GM20000 (cell line): Measurements from ENCODE around the gene CLMP.
A peak's percentile ranks its signal among the peaks of the same experiment; 100 is the strongest.

Experiments
- DNase-seq: peaks from one replicate; pipeline ENCODE4 v3.0.0; 2012; ENCODE audit warnings: low spot score
- TF ChIP-seq, protein P1 (sequence below): IDR thresholded peaks from 2 replicates; pipeline ENCODE4 v1.5.1; 2012; ENCODE audit warnings: mild to moderate bottlenecking, control low read depth; ENCODE audit errors: extremely low read depth, missing control alignments

The CLMP gene

DNA sequence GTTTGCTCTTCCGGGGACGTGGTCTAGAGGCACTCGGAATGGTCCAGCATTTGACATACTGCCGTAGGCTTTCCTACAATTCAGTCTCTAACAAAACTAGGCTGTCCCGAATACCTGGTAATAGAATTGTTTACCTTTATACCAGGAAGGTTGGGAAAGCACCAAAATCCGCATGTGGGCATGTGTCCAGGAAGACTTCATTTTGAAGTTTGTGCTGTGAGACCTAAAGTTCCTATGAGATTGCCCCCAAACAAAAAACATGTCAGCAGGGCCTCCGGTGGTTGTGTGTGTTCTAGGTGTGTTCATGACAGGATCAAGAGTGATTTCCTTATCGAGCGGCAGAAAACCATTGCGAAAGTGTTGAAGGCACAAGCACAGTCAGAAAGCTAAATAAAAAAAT, 159.2 kb downstream of the CLMP start:
- no peak for DNase-seq
- TF ChIP-seq, protein P1, sequence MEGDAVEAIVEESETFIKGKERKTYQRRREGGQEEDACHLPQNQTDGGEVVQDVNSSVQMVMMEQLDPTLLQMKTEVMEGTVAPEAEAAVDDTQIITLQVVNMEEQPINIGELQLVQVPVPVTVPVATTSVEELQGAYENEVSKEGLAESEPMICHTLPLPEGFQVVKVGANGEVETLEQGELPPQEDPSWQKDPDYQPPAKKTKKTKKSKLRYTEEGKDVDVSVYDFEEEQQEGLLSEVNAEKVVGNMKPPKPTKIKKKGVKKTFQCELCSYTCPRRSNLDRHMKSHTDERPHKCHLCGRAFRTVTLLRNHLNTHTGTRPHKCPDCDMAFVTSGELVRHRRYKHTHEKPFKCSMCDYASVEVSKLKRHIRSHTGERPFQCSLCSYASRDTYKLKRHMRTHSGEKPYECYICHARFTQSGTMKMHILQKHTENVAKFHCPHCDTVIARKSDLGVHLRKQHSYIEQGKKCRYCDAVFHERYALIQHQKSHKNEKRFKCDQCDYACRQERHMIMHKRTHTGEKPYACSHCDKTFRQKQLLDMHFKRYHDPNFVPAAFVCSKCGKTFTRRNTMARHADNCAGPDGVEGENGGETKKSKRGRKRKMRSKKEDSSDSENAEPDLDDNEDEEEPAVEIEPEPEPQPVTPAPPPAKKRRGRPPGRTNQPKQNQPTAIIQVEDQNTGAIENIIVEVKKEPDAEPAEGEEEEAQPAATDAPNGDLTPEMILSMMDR = no peak

DNA sequence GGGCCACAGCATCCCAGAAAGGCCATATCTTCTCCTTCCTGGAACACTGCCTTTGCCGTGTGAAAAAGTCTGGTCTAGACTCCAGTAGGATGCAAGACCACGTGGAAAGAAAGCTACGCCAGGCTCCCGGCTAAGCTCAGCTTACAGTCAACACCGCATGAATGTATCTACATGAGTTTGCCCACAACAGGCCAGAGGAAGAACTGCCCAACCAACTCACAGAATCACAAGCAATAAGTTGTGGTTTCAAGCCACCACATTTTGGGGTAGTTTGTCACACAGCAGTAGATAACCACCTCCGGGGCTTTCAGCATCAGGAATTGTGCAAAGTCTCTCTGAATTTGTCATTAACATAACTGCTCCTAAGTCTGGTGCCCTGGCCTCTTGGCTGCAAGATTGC, 160.5 kb downstream of the CLMP start:
- no peak for DNase-seq
- TF ChIP-seq, protein P1 = no peak

DNA sequence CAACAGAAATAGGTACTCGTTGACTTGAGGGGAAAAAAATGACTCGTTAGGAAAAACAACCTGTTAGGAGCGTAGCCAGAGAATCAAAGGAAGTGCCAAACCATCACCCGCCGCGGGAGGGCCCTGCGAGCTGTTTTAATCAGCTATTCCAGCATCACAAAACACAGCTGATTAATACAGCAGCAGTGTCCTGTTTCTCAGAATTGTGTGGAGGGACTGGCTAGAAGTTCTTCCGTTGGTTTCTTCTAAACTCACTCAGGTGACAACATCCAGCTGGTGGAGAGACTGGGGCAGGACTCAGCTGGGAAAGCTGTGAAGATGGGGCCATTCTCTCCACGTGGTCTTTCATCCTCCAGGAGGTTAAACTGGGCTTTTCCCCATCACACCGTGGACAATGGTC, 161.2 kb downstream of the CLMP start:
- no peak for DNase-seq
- TF ChIP-seq, protein P1 = peak; percentile 4

DNA sequence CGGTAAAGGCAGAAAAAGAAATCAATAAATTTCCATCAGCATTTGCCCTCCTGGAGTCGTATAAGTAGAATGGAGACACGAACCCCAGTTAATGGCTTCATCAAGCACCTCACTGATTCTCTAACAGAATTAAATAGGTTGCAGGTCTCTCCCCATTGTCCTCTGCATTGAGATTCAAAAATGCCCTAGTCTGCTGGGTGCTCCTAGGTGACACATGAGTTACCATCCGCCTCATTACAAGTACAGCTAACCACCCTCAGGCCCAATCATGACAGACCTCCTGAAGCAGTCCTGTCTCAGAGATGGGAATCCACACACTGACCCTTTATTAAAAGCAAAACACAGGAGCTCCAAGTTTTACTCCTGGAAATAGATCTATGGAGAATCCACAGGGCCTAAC, 164.5 kb downstream of the CLMP start:
- TF ChIP-seq, protein P1 = no peak
- DNase-seq = no peak

DNA sequence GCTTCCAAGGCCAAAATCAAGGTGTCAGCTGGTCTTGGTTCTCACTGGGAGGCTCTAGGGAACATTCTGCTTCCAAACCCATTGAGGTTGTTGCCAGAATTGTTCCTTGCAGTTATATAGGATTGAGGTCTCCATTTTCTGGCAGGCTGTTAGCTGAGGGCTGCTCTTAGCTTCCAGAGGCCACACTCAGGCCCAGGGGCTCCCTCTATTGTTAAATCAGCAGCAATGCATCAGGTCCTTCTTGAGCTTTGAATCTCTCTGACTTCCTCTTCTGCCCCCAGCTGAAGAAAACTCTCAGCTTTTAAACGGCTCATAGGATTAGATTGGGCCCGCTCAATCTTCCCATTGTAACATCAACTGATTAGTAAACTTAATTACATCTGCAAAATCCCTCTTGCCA, 174.1 kb downstream of the CLMP start:
- peak; percentile 73 for DNase-seq
- TF ChIP-seq, protein P1 = peak; percentile 50
